PFSK-1 (cell line): ENCODE data around the gene FOXN1.

Experiments used
- POLR2AphosphoS5 ChIP-seq: IDR thresholded peaks from 2 replicates; pipeline ENCODE4 v1.6.1; 2012; ENCODE audit warnings: low read depth, mild to moderate bottlenecking, control low read depth, low read length, moderate library complexity
- REST ChIP-seq, 2 experiments: IDR thresholded peaks; 2 replicates each; pipeline versions ENCODE4 v1.6.1 to v1.8.0; 2011 to 2012; ENCODE audit warnings: low read depth in 2 of 2, low read length in 2 of 2, control low read depth in 1 of 2, inconsistent platforms in 1 of 2, mild to moderate bottlenecking in 1 of 2, moderate library complexity in 1 of 2; ENCODE audit not compliant: insufficient read depth in 1 of 2
- SIN3A ChIP-seq: IDR thresholded peaks from 2 replicates; pipeline ENCODE4 v1.6.1; 2012; ENCODE audit warnings: mild to moderate bottlenecking, low read length, moderate library complexity, borderline replicate concordance; ENCODE audit not compliant: insufficient read depth
- TAF1 ChIP-seq: IDR thresholded peaks from 2 replicates; pipeline ENCODE4 v1.6.1; 2012; ENCODE audit warnings: low read length, control low read depth, borderline replicate concordance; ENCODE audit not compliant: insufficient read depth

- TF ChIP-seq POLR2AphosphoS5 (no peak), TAF1 (no peak), REST (IDR thresholded peaks at IDR 0.05; ENCODE audit: insufficient read depth in 1 of 2, low read depth in 2 of 2, low read length in 2 of 2) (no peak), SIN3A (no peak)
These were observed 38.4 kb downstream of the FOXN1 start for GRCh38 chr17:28544402-28545140.
